GM18507 (cell line): Measurements from ENCODE around the gene ANKRD2.
"Not testable (repeated sequence)": the region's sequence is repeated elsewhere in the genome, so short reads cannot be mapped to it uniquely, and the experiment has no call there.

Experiments
- DNase-seq: peaks from one replicate; pipeline ENCODE4 v3.0.0; 2011; ENCODE audit warnings: low read depth; ENCODE audit not compliant: insufficient read length; ENCODE audit errors: extremely low spot score
- FAIRE-seq: peaks from 2 replicates; lab custom pipeline; 2011; peaks lifted over from hg19 to GRCh38; lab: Jason Lieb, UNC

The ANKRD2 gene, protein sequence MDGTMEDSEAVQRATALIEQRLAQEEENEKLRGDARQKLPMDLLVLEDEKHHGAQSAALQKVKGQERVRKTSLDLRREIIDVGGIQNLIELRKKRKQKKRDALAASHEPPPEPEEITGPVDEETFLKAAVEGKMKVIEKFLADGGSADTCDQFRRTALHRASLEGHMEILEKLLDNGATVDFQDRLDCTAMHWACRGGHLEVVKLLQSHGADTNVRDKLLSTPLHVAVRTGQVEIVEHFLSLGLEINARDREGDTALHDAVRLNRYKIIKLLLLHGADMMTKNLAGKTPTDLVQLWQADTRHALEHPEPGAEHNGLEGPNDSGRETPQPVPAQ

GRCh38 chr10:97572214-97572989 lies at the start of gene ANKRD2:
Gene ANKRD2 (plus strand): TSS chr10:97572779. CDS start chr10:97572789, 10 bp downstream.
- peak; percentile 71 for DNase-seq
- FAIRE-seq: peak; percentile 90

- FAIRE-seq: no peak
- DNase-seq: no peak
Observed at GRCh38 chr10:97522937-97523336, 49.6 kb upstream of the ANKRD2 start.

DNA sequence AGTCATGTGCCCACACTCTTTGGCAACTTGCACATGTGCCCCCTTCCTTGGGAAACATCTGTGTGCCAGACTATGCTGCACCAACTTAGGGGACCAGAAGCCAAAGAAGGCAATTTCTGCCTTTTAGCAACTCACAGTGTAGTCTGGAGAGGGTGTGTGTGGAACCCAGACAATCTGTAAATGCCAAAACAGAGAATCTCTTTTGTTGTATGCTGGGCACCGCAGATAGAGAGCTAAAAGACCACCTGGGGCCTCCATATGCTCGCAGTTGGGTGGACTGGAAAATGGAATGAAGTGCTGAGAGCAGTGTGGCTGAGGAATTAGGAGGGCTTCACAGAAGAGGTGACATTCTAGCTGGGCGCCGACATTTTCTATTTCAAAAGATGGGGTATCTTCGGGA lies 47.5 kb upstream of the ANKRD2 start:
- no peak for FAIRE-seq
- DNase-seq: no peak

GRCh38 chr10:97525683-97526110 lies 46.9 kb upstream of the ANKRD2 start:
- no peak for FAIRE-seq

GRCh38 chr10:97528876-97529275 lies 43.7 kb upstream of the ANKRD2 start:
- FAIRE-seq: not testable (repeated sequence)

More at GRCh38 chr10:97525683-97526110, 46.9 kb upstream of the ANKRD2 start:
- DNase-seq: no peak

DNA sequence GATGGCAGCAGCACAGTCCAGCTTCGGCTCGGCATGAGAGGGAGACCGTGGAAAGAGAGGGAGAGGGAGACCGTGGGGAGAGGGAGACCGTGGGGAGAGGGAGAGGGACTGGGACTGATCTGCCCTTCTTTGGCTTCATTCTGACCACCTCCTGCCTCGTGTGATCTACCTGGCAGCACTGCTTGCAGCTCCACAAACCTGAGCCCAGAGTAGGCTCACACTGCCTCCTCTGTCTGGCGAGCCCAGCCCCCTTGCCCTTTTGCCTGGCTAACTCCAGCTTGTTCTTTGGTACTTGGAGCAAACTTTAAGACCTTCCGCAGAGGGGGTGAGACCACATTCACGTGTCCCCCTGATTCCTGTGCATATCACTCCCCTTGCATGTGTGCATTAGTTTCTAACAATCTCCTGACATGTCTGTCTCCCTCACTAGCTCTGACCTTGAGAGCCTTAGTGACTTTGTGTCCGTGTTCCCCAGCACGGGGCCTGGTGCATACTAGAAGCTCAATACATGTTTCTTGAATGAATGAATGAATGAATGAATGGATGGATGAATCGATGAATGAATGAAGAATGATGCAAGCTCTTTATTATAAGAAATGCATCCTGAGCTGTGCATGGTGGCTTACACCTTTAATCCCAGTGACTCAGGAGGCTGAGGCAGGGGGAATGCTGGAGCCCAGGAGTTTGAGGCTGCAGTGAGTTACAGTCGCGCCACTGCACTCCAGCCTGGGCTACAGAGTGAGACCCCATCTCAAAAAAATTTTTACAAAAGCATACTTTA lies 42.7 kb upstream of the ANKRD2 start:
- no peak for FAIRE-seq

More at GRCh38 chr10:97528876-97529275, 43.7 kb upstream of the ANKRD2 start:
- not testable (repeated sequence) for DNase-seq

GRCh38 chr10:97531401-97531986 lies 41.1 kb upstream of the ANKRD2 start:
- DNase-seq (no peak), FAIRE-seq (no peak)

More for the DNA sequence above, 42.7 kb upstream of the ANKRD2 start:
- no peak for DNase-seq

- FAIRE-seq: no peak
- DNase-seq: no peak
Observed at GRCh38 chr10:97532935-97533671, 39.5 kb upstream of the ANKRD2 start.

- FAIRE-seq (no peak), DNase-seq (no peak)
Observed at GRCh38 chr10:97533888-97534287, 38.7 kb upstream of the ANKRD2 start.

DNA sequence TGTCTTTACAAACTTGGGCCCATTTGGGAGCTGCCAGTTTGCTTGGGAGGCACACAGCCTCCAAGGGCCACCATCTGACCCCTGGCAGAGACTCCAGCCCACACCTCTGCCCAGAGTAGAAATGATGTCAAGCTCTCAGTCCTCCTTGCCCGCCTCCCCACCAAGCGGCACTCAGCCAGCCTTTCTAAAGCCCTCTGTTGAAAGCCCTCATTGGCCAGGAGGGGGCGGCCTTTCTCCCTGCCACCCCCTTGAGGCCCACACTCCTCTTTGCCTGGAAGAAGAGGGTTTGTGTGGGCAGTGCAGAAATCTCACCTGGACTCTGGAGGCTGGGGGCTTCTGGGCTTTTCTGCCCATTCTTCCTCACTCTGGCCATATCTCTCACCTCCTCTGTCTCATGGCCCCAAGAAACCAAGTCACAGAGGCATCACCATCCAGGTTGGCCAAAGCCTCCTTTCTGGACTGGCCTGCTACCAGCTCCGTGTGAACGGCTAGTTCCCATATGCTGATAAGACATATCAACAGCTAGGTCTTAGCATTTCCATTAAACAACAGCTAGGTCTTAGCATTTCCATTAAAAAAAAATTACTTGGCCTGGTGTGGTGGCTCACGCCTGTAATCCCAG lies 37.7 kb upstream of the ANKRD2 start:
- DNase-seq: peak; percentile 30
- peak; percentile 64 for FAIRE-seq

DNA sequence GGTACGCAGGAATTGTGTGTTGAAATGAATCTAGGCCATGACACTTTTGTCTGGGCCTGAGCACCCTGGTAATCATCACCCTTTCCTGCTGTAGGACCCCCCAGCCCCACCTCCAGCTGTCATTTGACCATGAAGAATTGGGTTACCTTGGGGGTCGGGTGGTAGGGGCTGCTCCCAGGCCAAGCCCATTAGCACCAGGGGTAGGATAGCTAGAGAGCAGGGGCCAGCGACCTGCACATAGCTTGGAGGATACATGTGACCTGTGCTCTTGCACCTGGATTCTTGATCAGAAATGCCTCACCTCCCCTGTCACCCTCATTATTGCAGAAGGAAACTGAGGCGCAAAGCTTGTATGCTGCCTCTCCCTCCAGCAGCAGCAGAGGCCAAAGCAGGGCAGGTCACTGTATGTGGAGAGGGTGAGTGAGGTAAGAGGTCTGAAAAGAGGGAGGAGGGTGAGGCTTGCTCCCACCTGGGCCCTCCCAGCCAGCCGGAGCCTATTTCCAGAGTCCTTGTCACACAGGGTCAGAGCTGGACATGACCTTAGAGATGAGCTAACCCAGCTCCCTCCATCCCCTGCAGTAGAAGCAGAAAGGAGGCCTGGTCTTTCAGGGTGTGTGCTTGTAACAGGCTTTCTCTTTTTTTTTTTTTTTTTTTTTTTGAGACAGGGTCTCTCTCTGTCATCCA lies 35.3 kb upstream of the ANKRD2 start:
- no peak for FAIRE-seq

DNA sequence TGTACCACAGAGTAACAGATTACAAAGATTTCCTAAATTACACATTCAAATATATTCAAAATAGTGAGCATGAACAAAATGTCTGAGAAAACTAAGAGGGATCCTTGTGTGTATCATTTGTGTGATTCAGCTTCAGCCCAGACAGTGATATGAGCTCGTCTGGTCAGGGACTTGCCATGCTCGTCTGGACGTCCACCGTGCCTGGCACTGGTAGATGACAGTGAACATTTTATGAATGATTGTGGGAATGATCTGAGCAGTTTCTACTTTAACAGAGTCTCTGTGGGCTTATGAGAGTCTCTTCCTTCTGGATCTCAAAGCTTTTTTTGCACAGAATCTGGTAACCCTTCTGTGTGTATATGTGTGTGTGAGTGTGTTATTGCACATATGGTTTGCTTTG lies 34.2 kb upstream of the ANKRD2 start:
- no peak for DNase-seq
- FAIRE-seq: no peak

More for the DNA sequence above, 35.3 kb upstream of the ANKRD2 start:
- no peak for DNase-seq

DNA sequence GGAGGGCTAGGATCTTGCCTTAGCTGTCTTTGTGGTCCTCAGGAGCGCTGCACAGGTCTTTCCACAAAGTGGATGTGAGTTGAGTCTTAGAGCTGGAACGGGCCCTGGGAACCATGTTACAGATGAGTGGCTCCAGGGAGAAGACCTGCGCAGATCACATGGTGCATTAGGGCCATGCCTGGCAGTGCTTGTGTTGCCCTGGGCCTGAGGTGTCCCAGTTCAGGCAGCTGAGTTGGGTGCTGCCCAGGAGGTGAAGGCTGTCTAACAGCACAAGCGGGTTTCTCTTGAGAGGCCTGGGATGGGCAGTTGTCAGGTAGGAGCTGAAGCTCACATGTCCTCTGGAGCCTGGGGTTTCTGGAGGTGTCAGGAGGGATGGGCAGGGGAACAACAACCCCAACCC lies 33.7 kb upstream of the ANKRD2 start:
- DNase-seq (no peak), FAIRE-seq (no peak)

DNA sequence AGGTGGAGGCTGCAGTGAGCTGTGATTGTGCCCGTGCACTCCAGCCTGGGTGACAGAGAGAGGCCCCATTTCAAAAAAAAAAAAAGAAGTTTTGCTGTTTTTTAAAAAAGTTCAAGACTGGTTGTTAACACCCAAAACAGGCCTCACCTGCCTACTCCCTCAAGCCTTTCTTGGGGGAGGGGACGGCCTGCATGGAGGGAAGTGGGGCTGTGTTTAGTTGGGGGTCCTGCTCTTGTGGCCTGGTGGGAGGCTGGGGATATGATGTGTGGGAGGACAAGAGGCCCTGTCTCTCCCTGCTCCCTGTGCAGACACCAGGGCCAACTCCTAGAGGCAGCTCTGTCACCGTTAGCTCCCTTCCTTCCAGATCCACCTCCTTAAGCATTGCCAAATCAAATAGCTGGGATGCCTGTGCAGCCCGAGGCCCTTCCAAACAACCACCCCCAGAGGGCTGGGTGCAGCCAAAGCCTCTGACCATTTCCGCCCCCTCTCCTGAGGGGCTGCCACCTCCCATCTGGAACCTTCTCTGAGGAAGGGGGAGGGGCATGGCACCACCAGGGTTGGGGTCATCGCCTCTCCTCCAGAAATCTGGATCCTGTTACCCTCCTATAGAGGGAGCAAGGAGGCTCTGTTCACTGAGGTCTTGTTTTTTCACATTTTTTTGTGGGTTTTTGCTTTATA lies 32.9 kb upstream of the ANKRD2 start:
- DNase-seq (no peak), FAIRE-seq (no peak)

DNA sequence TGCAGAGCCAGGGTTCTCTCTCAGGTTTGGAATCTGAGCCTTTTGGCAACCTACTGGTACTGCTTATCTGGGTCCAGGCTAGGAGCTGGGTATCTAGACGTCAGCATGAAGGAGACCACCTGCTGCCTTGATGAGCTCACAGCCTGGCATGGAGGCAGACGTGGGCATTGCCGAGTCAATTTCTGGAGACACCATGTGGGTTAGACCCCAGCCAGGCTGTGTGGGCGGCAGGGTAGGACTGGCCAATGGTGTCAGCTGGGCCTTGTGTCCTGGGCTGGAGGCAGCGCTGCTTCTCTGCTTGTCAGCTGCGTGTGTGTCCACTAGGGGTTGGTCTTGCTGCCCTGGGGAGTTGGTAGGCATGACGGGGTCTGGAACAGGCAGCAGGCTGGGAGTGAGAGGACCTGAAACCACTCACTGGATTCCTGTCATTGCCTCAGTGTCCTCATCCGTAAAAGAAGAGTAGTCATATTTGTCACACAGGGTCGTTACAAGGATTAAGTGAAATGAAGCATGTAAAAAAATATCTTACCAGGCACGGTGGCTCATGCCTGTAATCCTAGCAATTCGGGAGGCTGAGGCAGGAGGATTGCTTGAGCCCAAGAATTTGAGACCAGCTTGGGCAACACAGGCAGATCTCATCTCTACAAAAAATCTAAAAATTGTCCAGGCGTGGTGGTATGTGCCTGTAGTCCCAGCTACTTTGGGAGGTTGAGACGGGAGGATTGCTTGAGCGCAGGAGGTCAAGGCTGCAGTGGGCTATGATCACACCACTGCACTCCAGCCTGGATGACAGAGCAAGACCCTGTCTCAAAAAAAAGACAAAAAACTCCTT lies 31.7 kb upstream of the ANKRD2 start:
- FAIRE-seq: no peak
- no peak for DNase-seq

DNA sequence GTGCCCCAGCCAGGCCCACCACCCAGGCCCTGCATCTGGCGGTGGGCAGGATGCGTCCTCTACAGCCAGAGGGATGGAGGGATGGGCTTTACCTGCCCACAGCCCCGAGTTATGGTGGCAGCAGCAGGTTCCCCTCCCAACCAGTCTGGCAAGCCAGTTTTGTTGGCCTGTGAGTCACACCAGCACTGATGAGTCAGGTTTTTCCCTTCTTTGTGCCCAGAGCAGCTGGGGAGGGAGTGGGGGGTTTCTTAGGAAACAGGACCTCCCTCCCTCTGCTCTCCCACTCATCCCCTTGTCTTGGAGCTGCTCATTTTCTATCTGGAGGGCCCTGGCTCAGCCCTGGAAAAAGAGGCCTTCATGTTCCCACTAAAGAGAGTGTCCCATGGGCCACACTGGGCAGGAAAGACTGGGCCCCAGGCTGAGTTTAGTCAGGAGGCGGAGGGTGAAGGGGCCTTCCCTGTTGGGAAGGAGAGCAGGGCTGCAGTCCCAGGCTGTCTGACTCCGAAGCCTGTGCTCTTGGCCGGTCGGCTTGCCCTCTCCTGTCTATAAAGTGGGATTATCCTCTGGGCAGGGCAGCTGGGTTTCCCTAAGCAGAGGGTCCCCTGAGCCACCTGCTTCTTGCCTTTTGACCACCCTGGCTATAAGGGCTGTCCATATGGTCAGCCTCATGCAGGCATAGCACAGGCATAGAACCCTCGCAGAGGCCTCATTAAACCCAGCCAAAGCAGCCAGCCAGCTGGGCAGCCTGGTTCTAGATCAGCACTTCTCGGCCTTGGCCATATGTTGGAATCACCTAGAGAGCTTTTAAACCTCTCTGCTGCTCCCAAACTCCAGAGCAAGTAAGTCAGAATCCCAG lies 30.2 kb upstream of the ANKRD2 start:
- DNase-seq: no peak
- no peak for FAIRE-seq
